ENCODE measurements around the gene USP49. TPM values are rescaled to one million over a fixed set of nuclear protein-coding genes. Genes with fewer than 3 reads are reported as not detected.

The USP49 gene
- total and polyA plus RNA-seq, 2 donors (not counting 1 experiment from before 2014, with no cell fraction given), result 1.5 to 2.3 TPM

DNA sequence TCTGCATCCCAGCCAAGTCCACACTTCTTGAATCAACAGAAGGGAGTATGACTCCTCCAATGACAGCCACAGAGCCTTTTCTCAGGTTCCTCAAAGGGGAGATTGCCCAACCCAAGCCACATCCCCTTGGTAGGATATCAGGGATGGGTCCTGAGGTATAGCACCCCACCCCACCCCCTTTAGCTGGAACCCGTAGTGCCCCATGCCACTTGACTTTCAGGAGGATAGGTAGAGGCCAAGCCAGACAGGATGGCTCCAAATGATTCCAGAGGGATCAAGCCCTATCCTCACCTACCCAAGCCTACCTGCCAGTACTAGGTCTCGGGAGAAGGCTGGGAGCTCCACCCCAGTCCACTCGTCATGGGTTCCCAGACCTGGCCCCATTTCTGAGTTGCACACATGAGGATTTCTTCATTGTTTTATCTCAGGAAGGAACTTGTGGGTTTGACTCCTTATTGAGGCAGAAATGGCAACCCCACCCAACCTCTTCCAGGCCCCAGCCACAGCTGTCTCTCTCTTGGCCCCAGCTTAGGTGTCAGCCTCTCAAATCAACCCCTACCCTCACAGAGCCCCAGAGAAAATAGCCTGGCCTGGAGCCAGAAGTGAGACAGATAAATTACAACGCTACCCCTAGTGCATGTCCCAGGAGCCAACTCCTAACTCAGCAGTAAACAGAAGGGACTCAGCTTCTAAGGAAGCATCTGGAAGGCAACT lies 42.8 kb upstream of the USP49 start:
- H3K4me2 ChIP-seq (ENCODE audit: extremely low read depth, insufficient read depth, low read length), result no peak overlapping the region
- no peaks in the 10 kb centered on the region for H3K9me3 ChIP-seq (ENCODE audit: control insufficient read depth, insufficient read depth, low read depth, low read length)
- TF ChIP-seq, protein P1, sequence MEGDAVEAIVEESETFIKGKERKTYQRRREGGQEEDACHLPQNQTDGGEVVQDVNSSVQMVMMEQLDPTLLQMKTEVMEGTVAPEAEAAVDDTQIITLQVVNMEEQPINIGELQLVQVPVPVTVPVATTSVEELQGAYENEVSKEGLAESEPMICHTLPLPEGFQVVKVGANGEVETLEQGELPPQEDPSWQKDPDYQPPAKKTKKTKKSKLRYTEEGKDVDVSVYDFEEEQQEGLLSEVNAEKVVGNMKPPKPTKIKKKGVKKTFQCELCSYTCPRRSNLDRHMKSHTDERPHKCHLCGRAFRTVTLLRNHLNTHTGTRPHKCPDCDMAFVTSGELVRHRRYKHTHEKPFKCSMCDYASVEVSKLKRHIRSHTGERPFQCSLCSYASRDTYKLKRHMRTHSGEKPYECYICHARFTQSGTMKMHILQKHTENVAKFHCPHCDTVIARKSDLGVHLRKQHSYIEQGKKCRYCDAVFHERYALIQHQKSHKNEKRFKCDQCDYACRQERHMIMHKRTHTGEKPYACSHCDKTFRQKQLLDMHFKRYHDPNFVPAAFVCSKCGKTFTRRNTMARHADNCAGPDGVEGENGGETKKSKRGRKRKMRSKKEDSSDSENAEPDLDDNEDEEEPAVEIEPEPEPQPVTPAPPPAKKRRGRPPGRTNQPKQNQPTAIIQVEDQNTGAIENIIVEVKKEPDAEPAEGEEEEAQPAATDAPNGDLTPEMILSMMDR (conservative IDR thresholded peaks at IDR 0.05 in 1 of 2, IDR thresholded peaks at IDR 0.05 in 1 of 2; ENCODE audit: low read depth in 1 of 2, low read length in 2 of 2), result no peak
- TF ChIP-seq EZH2 (IDR thresholded peaks at IDR 0.05; ENCODE audit: low read length, missing control alignments), result no peak
- H3K79me2 ChIP-seq (ENCODE audit: control insufficient read depth, insufficient read depth, low read length), result peaks cover 41% of the 10 kb centered on the region
- DNase-seq (ENCODE audit: low read depth in 2 of 2), result peak in 1 of 2 donors; percentile 49
- peaks cover 16% of the 10 kb centered on the region for H3K4me1 ChIP-seq (ENCODE audit: control insufficient read depth, extremely low read depth, insufficient read depth, low read length)
- H3K36me3 ChIP-seq (ENCODE audit: control insufficient read depth, insufficient read depth, low read length), result peaks cover 18% of the 10 kb centered on the region
- no peak overlapping the region for H3K27ac ChIP-seq (ENCODE audit: insufficient read depth, low read length)
- no peaks in the 10 kb centered on the region for H4K20me1 ChIP-seq (ENCODE audit: control insufficient read depth, extremely low read depth, insufficient read depth, low read length)
- no peak overlapping the region for H3K4me3 ChIP-seq (replicated peaks in 1 of 4; ENCODE audit: control extremely low read depth in 1 of 4, insufficient read depth in 1 of 4, low read depth in 3 of 4, low read length in 4 of 4)
- H3K27me3 ChIP-seq (ENCODE audit: control insufficient read depth, insufficient read depth, low read length), result no peaks in the 10 kb centered on the region
- H3K9ac ChIP-seq (ENCODE audit: insufficient read depth, low read length), result no peak overlapping the region
- H2AFZ ChIP-seq (ENCODE audit: low read length), result no peak overlapping the region

DNA sequence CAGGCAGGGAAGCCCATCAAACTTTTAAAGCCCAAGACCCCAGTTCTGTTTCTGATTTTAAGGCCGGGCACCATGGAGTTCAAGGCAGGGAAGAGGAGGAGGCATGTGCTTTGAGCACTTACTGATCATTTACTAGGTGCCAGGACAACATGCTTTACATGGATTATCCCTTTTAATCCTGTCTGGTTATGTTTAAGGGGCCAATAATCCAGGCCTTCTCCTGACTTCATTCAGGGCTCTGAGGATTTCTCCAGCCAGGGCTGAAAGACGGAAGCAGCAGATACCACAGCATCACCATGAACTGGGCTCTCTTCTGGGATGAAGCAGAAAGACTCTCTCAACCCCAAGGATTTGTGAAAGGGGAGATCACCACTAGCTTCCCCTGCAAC lies 42.3 kb upstream of the USP49 start:
- Histone ChIP-seq H3K9ac (ENCODE audit: insufficient read depth, low read length) (no peak overlapping the region), H3K36me3 (ENCODE audit: control insufficient read depth, insufficient read depth, low read length) (peaks cover 21% of the 10 kb centered on the region), H3K79me2 (ENCODE audit: control insufficient read depth, insufficient read depth, low read length) (peaks cover 41% of the 10 kb centered on the region), H3K4me3 (replicated peaks in 1 of 4; ENCODE audit: control extremely low read depth in 1 of 4, insufficient read depth in 1 of 4, low read depth in 3 of 4, low read length in 4 of 4) (no peak overlapping the region), H3K9me3 (ENCODE audit: control insufficient read depth, insufficient read depth, low read depth, low read length) (no peaks in the 10 kb centered on the region), H4K20me1 (ENCODE audit: control insufficient read depth, extremely low read depth, insufficient read depth, low read length) (no peaks in the 10 kb centered on the region), H3K4me2 (ENCODE audit: extremely low read depth, insufficient read depth, low read length) (no peak overlapping the region), H3K4me1 (ENCODE audit: control insufficient read depth, extremely low read depth, insufficient read depth, low read length) (peaks cover 16% of the 10 kb centered on the region), H3K27me3 (ENCODE audit: control insufficient read depth, insufficient read depth, low read length) (no peaks in the 10 kb centered on the region), H3K27ac (ENCODE audit: insufficient read depth, low read length) (peak overlapping the region; percentile 1), H2AFZ (ENCODE audit: low read length) (no peak overlapping the region)
- TF ChIP-seq EZH2 (IDR thresholded peaks at IDR 0.05; ENCODE audit: low read length, missing control alignments), result no peak
- TF ChIP-seq, protein P1 (conservative IDR thresholded peaks at IDR 0.05 in 1 of 2, IDR thresholded peaks at IDR 0.05 in 1 of 2; ENCODE audit: low read depth in 1 of 2, low read length in 2 of 2), result no peak
- DNase-seq (ENCODE audit: low read depth in 2 of 2), result no peak

DNA sequence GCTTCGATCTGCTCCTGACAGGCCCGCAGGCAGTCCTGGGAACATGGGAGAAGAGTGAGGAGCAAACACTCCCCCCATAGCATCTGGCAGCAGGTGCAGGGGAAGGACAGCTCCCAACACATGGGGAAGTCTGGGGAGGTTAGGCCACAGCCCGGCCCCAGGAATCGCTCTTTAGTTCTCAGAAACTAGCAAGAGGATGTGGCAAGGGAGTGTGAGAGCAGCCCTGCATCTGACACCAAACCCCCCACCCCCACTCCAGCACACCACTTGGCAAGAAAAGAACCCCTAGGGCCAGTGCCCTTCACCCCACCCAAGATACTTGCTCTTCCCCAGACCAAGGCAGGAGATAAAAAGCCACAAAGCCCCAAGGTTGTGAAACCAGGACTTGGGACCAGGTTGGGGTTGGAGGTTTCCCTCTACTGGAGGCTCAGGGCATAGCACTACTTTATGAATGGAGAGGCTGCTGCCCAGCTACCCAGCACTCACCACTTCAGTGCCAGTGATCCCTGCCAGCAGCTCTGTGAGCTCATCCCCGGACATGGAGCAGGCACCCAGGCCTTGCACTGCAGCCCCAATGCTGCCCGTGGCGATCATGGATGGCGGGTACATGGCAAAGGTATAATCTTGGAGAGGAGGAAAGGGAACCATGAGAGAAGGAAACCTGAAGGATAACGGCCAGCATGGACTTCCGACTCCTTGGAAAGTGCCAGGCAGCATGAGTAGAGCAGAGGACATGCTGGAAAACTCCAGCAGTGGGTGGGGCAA lies 41.1 kb upstream of the USP49 start:
- H2AFZ ChIP-seq (ENCODE audit: low read length), result no peak overlapping the region
- H3K9ac ChIP-seq (ENCODE audit: insufficient read depth, low read length), result no peak overlapping the region
- no peak overlapping the region for H3K4me2 ChIP-seq (ENCODE audit: extremely low read depth, insufficient read depth, low read length)
- H3K9me3 ChIP-seq (ENCODE audit: control insufficient read depth, insufficient read depth, low read depth, low read length), result no peaks in the 10 kb centered on the region
- no peak for TF ChIP-seq EZH2 (IDR thresholded peaks at IDR 0.05; ENCODE audit: low read length, missing control alignments)
- TF ChIP-seq, protein P1 (conservative IDR thresholded peaks at IDR 0.05 in 1 of 2, IDR thresholded peaks at IDR 0.05 in 1 of 2; ENCODE audit: low read depth in 1 of 2, low read length in 2 of 2), result peak; percentile 95 to 97
- H4K20me1 ChIP-seq (ENCODE audit: control insufficient read depth, extremely low read depth, insufficient read depth, low read length), result no peaks in the 10 kb centered on the region
- H3K4me1 ChIP-seq (ENCODE audit: control insufficient read depth, extremely low read depth, insufficient read depth, low read length), result peaks cover 12% of the 10 kb centered on the region
- no peak overlapping the region for H3K4me3 ChIP-seq (replicated peaks in 1 of 4; ENCODE audit: control extremely low read depth in 1 of 4, insufficient read depth in 1 of 4, low read depth in 3 of 4, low read length in 4 of 4)
- peaks cover 40% of the 10 kb centered on the region for H3K79me2 ChIP-seq (ENCODE audit: control insufficient read depth, insufficient read depth, low read length)
- peaks cover 30% of the 10 kb centered on the region for H3K36me3 ChIP-seq (ENCODE audit: control insufficient read depth, insufficient read depth, low read length)
- H3K27ac ChIP-seq (ENCODE audit: insufficient read depth, low read length), result peak overlapping the region; percentile 45
- no peaks in the 10 kb centered on the region for H3K27me3 ChIP-seq (ENCODE audit: control insufficient read depth, insufficient read depth, low read length)
- peak; percentile 78 to 94 for DNase-seq (ENCODE audit: low read depth in 2 of 2)

All from fibroblast of lung (primary cell).